CD8-positive, alpha-beta memory T cell (primary cell): ENCODE data around the gene PRKAG2. TPM values are rescaled to one million over a fixed set of nuclear protein-coding genes. Genes with fewer than 3 reads are reported as not detected.

Experiments
- CTCF ChIA-PET: fragments of 350-600 bp; sonication (Branson Sonifier 250); formaldehyde crosslinking; loops from one replicate; lab custom pipeline; 2021; ENCODE audit warnings: antibody characterized with exemption; lab: Charles Lee
- POLR2A ChIA-PET: fragments of 350-600 bp; sonication (Branson Sonifier 250); formaldehyde crosslinking; loops from one replicate; lab custom pipeline; 2021; ENCODE audit warnings: antibody characterized with exemption; lab: Charles Lee
- DNase-seq, 5 donors: peaks; one replicate each; pipeline versions ENCODE4 v3.0.0 to v3.0.0-alpha.2; 2020 to 2022; ENCODE audit warnings: mixed read lengths in 1 of 5
- H3K27ac ChIP-seq: one replicate; pipeline ENCODE4 v1.7.0; 2013; ENCODE audit warnings: low read depth, mild to moderate bottlenecking, low read length, moderate library complexity
- H3K27me3 ChIP-seq: 2 replicates; pipeline ENCODE4 v1.7.0; 2013; ENCODE audit warnings: low read length, mild to moderate bottlenecking; ENCODE audit not compliant: insufficient read depth, poor library complexity, severe bottlenecking
- H3K36me3 ChIP-seq: 2 replicates; pipeline ENCODE4 v1.7.0; 2013; ENCODE audit warnings: mild to moderate bottlenecking, low read length, moderate library complexity; ENCODE audit not compliant: insufficient read depth
- H3K4me1 ChIP-seq: 2 replicates; pipeline ENCODE4 v1.7.0; 2013; ENCODE audit warnings: mild to moderate bottlenecking, low read length, moderate library complexity; ENCODE audit not compliant: insufficient read depth
- H3K4me3 ChIP-seq: 2 replicates; pipeline ENCODE4 v1.7.0; 2013; ENCODE audit warnings: mild to moderate bottlenecking, low read length
- H3K9me3 ChIP-seq: 2 replicates; pipeline ENCODE4 v1.7.0; 2013; ENCODE audit warnings: mild to moderate bottlenecking, low read length
- H3K27ac Mint-ChIP-seq, 8 donors: one replicate each; pipeline ENCODE4 v1.8.0; 2020 to 2021; ENCODE audit warnings: mixed read lengths in 8 of 8, mild to moderate bottlenecking in 6 of 8, inconsistent platforms in 3 of 8, moderate library complexity in 3 of 8
- H3K27me3 Mint-ChIP-seq, 2 donors: one replicate each; pipeline ENCODE4 v1.8.0; 2020 to 2021; ENCODE audit warnings: mixed read lengths in 2 of 2, mild to moderate bottlenecking in 1 of 2, moderate library complexity in 1 of 2
- H3K36me3 Mint-ChIP-seq, 3 donors: one replicate each; pipeline ENCODE4 v1.8.0; 2020 to 2021; ENCODE audit warnings: mixed read lengths in 3 of 3, inconsistent platforms in 1 of 3, mild to moderate bottlenecking in 1 of 3
- H3K4me1 Mint-ChIP-seq, 3 donors: one replicate each; pipeline ENCODE4 v1.8.0; 2020 to 2021; ENCODE audit warnings: mixed read lengths in 3 of 3, inconsistent platforms in 1 of 3, mild to moderate bottlenecking in 1 of 3
- H3K4me3 Mint-ChIP-seq, 7 donors: one replicate each; pipeline ENCODE4 v1.8.0; 2020 to 2021; ENCODE audit warnings: mixed read lengths in 7 of 7, mild to moderate bottlenecking in 6 of 7, moderate library complexity in 4 of 7, inconsistent platforms in 2 of 7
- H3K9me3 Mint-ChIP-seq, 5 donors: one replicate each; pipeline ENCODE4 v1.8.0; 2020 to 2022; ENCODE audit warnings: mixed read lengths in 5 of 5, mild to moderate bottlenecking in 3 of 5, moderate library complexity in 2 of 5, inconsistent platforms in 1 of 5
- polyA plus RNA-seq: library from polyadenylated mRNA; unstranded; fragments of 300-500 nt; fragmentation: Illumina TruSeq; gene quantifications from one replicate; pipeline ENCODE4 v1.2.3, GENCODE V29; 2021
- total RNA-seq, 2 experiments: library from RNA; stranded (reverse); gene quantifications; one replicate each; pipeline ENCODE4 v1.2.3, GENCODE V29; 2021

PRKAG2 gene
- total and polyA plus RNA-seq, 3 experiments from 2014 or later = 23.1 to 31.4 (median 27.2) TPM

DNA sequence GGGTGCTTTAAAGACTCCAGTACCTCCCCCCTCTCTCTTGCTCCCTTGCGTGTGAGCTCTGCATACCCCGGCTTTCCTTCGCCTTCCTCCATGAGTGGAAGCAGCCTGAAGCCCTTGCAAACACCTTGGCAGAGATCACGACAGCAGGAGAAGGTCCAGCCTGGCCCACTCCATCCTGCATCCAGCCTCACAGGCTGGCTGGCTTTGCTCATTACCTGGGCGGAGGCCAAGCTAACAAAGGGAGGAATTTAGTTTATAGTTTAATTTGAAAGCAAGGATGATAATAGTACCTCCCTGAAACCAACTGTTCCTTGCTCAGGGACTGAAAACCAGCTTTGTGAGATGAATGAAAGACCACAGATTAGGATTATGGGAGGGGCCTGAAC is 99.4 kb downstream of the PRKAG2 start:
- peak overlapping the region in 1 of 8 donors; percentile 76 for H3K27ac Mint-ChIP-seq
- H3K9me3 Mint-ChIP-seq = no peaks in the 10 kb centered on the region
- H3K27ac ChIP-seq = no peak overlapping the region
- peaks cover 7 to 45% (median 16%) of the 10 kb centered on the region in 3 donors for H3K36me3 Mint-ChIP-seq
- ChIA-PET CTCF (interaction anchor here (1.1 to 2.6 kb wide), 2 partner anchors 15 to 18 kb away, joined by 3 to 6 read pairs; no protein-coding TSS in a partner anchor), POLR2A (no interaction called here)
- no peak for DNase-seq
- no peak overlapping the region for H3K4me3 ChIP-seq
- H3K9me3 ChIP-seq = no peaks in the 10 kb centered on the region
- H3K27me3 ChIP-seq = no peaks in the 10 kb centered on the region
- H3K4me3 Mint-ChIP-seq = no peak overlapping the region
- peaks cover 6% of the 10 kb centered on the region for H3K36me3 ChIP-seq
- H3K4me1 Mint-ChIP-seq = peaks cover under 1 to 7% (median 2%) of the 10 kb centered on the region in 3 donors
- peaks cover 0 to 1% of the 10 kb centered on the region in 2 donors for H3K27me3 Mint-ChIP-seq
- no peaks in the 10 kb centered on the region for H3K4me1 ChIP-seq

DNA sequence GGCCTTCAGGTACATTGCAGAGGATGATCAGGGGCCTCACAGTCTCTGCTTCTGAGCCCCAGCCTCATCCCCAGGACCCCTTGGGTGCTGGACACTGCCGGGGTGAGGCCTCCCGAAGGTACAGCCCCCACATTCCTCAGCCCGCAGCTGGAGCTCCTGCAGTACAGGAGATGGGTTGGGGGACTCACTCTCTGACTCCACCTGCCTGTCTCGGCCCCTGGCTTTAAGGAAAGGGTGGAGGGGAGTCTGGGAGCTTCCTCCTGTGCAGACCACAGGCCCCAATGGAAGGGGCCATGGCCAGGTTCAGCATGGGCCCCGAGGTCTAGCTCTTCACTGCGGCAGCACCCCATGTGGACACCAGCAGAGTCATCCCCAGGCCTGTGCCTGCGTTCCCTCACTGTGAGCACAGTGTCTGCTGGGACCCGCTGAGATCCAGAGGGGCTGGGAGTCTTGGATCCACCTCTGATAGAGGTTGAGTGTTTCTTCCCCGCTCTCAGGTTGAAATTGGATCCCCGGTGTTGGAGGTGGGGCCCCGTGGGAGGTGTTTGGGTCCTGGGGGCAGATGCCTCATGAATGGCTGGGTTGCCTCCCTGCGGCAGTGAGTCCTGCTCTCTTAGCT is 99.9 kb downstream of the PRKAG2 start:
- Mint-ChIP-seq H3K36me3 (peaks cover 7 to 45% (median 20%) of the 10 kb centered on the region in 3 donors), H3K27me3 (peaks cover 0 to 1% of the 10 kb centered on the region in 2 donors), H3K4me1 (peaks cover 2 to 8% (median 4%) of the 10 kb centered on the region in 3 donors), H3K27ac (peak overlapping the region in 1 of 8 donors; percentile 76), H3K4me3 (no peak overlapping the region), H3K9me3 (no peaks in the 10 kb centered on the region)
- no peaks in the 10 kb centered on the region for H3K27me3 ChIP-seq
- no peak overlapping the region for H3K4me3 ChIP-seq
- H3K36me3 ChIP-seq = peaks cover 6% of the 10 kb centered on the region
- POLR2A ChIA-PET = no interaction called here
- CTCF ChIA-PET = interaction anchor here (2.6 kb wide), 1 partner anchor 17 kb away, joined by 6 read pairs; no protein-coding TSS in a partner anchor
- no peak for DNase-seq
- no peak overlapping the region for H3K27ac ChIP-seq
- no peaks in the 10 kb centered on the region for H3K4me1 ChIP-seq
- no peaks in the 10 kb centered on the region for H3K9me3 ChIP-seq

DNA sequence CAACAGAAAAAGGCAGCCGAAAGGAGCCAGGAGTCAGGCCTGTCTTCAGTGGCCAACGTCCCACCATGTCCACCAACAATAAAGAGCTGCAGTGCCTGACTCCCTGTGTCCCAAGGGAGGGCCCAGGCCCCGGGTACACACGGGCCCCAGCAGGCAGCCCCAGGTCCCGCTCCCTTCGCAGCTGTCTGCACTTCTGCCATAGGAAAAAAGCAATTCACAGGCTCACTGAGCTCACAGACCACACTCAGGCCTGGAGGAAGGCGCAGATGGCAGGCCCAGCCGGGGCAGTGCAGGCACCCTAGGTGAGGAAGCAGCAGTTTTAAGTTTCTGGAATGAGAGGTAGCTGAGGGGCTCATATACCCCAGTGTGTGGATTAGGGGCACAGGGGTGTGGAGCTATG is 100.5 kb downstream of the PRKAG2 start:
- POLR2A ChIA-PET = no interaction called here

DNA sequence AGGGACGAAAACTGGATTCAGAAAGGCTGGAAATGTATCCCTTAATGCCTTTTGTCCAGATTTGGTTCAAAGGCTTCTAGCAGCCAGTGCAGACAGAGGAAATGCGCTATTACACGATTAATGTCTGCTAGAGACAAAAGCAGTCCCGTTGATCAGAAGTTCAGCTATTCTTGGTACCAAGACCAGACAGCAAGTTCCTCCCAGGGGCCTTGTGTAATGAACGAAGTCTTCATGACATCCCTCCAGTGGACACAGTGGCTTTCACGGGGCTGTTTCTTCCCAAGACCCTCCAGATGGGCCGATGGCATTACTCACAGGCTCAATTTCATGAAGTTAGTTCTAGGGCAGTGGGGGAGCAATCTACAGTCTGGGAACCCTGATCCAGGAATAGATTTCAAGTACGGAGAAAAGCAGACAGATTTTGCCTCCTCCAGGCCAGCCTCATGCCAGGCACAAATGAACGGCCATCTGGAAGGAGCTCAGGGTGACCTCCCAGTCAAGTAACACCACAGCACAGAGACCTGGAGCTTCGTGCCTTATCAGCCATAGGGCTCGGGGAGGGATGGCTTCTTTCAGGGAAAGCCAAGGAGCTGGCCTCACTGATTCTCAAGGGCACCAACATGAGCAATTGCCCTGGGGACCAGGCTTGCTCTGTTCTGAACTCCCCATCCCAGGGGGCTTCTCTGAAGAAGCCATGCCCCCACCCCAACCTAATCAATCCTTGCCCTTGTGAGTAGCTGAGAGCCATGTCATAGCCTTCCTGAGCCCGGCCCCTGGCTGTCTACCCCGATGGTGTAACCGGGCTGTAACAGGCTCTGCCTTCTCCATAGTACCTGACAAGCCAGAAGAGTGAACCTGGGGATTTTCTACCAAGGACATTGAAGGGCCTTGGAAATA is 101.1 kb downstream of the PRKAG2 start:
- no peaks in the 10 kb centered on the region for H3K27me3 ChIP-seq
- DNase-seq = no peak
- peak overlapping the region in 2 of 8 donors; percentile 20 to 65 for H3K27ac Mint-ChIP-seq
- ChIA-PET CTCF (interaction anchor here (1.6 kb wide), 1 partner anchor 10 kb away, joined by 3 read pairs; no protein-coding TSS in a partner anchor), POLR2A (no interaction called here)
- no peak overlapping the region for H3K4me3 ChIP-seq
- H3K9me3 Mint-ChIP-seq = no peaks in the 10 kb centered on the region
- no peak overlapping the region for H3K4me3 Mint-ChIP-seq
- peaks cover 6 to 16% (median 16%) of the 10 kb centered on the region in 3 donors for H3K4me1 Mint-ChIP-seq
- peaks cover 6 to 41% (median 20%) of the 10 kb centered on the region in 3 donors for H3K36me3 Mint-ChIP-seq
- H3K27ac ChIP-seq = no peak overlapping the region
- H3K9me3 ChIP-seq = no peaks in the 10 kb centered on the region
- H3K36me3 ChIP-seq = peaks cover 5% of the 10 kb centered on the region
- H3K27me3 Mint-ChIP-seq = no peaks in the 10 kb centered on the region
- H3K4me1 ChIP-seq = no peaks in the 10 kb centered on the region

More for the DNA sequence above, 100.5 kb downstream of the PRKAG2 start:
- CTCF ChIA-PET = interaction anchor here (1.6 to 2.6 kb wide), 2 partner anchors 10 to 17 kb away, joined by 3 to 6 read pairs; no protein-coding TSS in a partner anchor
- peaks cover 6% of the 10 kb centered on the region for H3K36me3 ChIP-seq
- H3K4me3 Mint-ChIP-seq = no peak overlapping the region
- H3K9me3 Mint-ChIP-seq = no peaks in the 10 kb centered on the region
- no peaks in the 10 kb centered on the region for H3K9me3 ChIP-seq
- H3K4me3 ChIP-seq = no peak overlapping the region
- H3K4me1 ChIP-seq = no peaks in the 10 kb centered on the region
- H3K36me3 Mint-ChIP-seq = peaks cover 7 to 45% (median 20%) of the 10 kb centered on the region in 3 donors
- no peak overlapping the region for H3K27ac Mint-ChIP-seq
- no peak overlapping the region for H3K27ac ChIP-seq
- peaks cover 4 to 11% (median 9%) of the 10 kb centered on the region in 3 donors for H3K4me1 Mint-ChIP-seq
- peaks cover 0 to 1% of the 10 kb centered on the region in 2 donors for H3K27me3 Mint-ChIP-seq
- no peaks in the 10 kb centered on the region for H3K27me3 ChIP-seq
- DNase-seq = no peak

DNA sequence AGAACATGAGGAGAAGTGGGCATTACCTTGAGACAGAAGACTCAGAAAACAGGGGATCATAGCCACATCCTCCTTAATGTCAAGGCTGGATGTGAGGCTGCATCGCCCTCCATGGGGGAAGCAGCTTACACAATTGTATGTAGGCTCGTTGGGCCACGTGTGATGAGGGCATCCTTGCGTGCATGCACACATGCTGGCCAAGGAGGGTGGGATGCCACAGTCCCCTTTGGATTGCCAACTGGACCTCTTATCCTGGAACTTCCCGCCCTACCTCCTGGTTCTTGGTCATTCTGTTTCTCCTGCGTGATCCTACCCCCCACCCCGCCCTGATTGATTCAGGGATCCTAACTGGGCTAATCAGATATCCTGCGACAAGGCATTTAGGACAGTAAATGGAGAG is 102.0 kb downstream of the PRKAG2 start:
- H3K4me1 ChIP-seq = peaks cover 7% of the 10 kb centered on the region
- no peaks in the 10 kb centered on the region for H3K9me3 Mint-ChIP-seq
- H3K27ac Mint-ChIP-seq = no peak overlapping the region
- no peak overlapping the region for H3K4me3 Mint-ChIP-seq
- no peaks in the 10 kb centered on the region for H3K27me3 ChIP-seq
- peaks cover 0 to 33% (median 13%) of the 10 kb centered on the region in 3 donors for H3K36me3 Mint-ChIP-seq
- no peak overlapping the region for H3K4me3 ChIP-seq
- DNase-seq = no peak
- H3K36me3 ChIP-seq = no peaks in the 10 kb centered on the region
- ChIA-PET POLR2A (no interaction called here), CTCF (interaction anchor here (1.6 kb wide), 1 partner anchor 11 kb away, joined by 3 read pairs; no protein-coding TSS in a partner anchor)
- H3K9me3 ChIP-seq = no peaks in the 10 kb centered on the region
- H3K4me1 Mint-ChIP-seq = peaks cover 12 to 25% (median 24%) of the 10 kb centered on the region in 3 donors
- H3K27me3 Mint-ChIP-seq = no peaks in the 10 kb centered on the region
- H3K27ac ChIP-seq = no peak overlapping the region

DNA sequence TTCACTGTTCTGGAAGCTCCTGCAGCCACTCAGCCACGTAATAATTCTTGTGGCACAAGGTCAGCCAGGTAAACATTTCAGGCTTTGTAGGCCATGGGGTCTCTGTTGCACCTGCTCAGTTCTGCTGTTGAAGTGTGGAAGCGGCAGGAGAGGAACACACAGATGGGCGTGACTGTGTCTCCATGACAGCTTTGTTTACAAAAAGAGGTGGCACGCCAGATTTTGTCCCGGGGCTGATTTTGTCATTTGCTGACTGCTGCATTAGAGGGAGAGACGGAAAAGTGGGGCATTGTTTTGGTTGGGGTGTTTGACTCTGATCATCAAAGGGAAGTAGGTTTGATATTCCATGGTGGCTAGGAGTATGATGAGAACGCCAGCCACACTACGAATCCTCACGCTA is 103.1 kb downstream of the PRKAG2 start:
- Mint-ChIP-seq H3K27me3 (no peaks in the 10 kb centered on the region), H3K9me3 (no peaks in the 10 kb centered on the region), H3K4me1 (peaks cover 23 to 36% (median 32%) of the 10 kb centered on the region in 3 donors), H3K36me3 (peaks cover 0 to 25% (median 7%) of the 10 kb centered on the region in 3 donors), H3K27ac (no peak overlapping the region), H3K4me3 (no peak overlapping the region)
- Histone ChIP-seq H3K4me3 (no peak overlapping the region), H3K27me3 (no peaks in the 10 kb centered on the region), H3K27ac (no peak overlapping the region), H3K4me1 (peaks cover 17% of the 10 kb centered on the region), H3K9me3 (no peaks in the 10 kb centered on the region), H3K36me3 (no peaks in the 10 kb centered on the region)
- no peak for DNase-seq
- POLR2A ChIA-PET = no interaction called here
- CTCF ChIA-PET = interaction anchor here (2.5 kb wide), 1 partner anchor 9 kb away, joined by 10 read pairs; no protein-coding TSS in a partner anchor

DNA sequence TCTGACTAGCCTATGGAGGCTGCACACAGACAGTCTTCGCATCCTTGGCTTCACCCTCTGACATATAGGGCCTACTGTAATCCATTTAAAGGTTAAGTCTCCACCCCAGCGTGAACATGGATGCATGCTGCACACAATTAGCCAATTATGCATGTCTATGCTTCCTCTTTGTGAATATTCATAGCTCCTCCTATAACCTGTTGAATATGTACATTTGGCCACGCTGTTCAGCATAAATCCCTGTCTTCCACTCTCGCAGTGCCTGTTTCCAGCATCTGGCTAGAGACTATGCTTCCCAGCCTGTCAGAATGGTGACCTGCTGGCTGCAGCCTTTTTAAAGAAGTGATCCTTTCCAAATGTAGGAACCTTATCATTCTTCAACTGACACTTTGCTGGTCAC is 106.7 kb downstream of the PRKAG2 start:
- Mint-ChIP-seq H3K27me3 (no peaks in the 10 kb centered on the region), H3K4me1 (peaks cover 42 to 62% (median 60%) of the 10 kb centered on the region in 3 donors), H3K9me3 (no peaks in the 10 kb centered on the region), H3K27ac (peak overlapping the region; percentile 80 to 98 (median 92)), H3K4me3 (peak overlapping the region in 6 of 7 donors; percentile 48 to 81 (median 74)), H3K36me3 (peaks cover 0 to 18% (median 7%) of the 10 kb centered on the region in 3 donors)
- H3K9me3 ChIP-seq = no peaks in the 10 kb centered on the region
- H3K27me3 ChIP-seq = no peaks in the 10 kb centered on the region
- H3K4me3 ChIP-seq = no peak overlapping the region
- DNase-seq = no peak
- CTCF ChIA-PET = interaction anchor here (1.3 to 3.3 kb wide), 4 partner anchors 10 to 163 kb away, joined by 3 to 21 read pairs (median 5); no protein-coding TSS in a partner anchor
- POLR2A ChIA-PET = no interaction called here
- H3K27ac ChIP-seq = no peak overlapping the region
- H3K4me1 ChIP-seq = peaks cover 49% of the 10 kb centered on the region
- no peaks in the 10 kb centered on the region for H3K36me3 ChIP-seq
